Prostate gland (tissue), 2 donors: ENCODE measurements around the gene ZSCAN25.

Source experiments
- CTCF ChIP-seq, 4 experiments: fragments of 200-600 bp in 2 of 4; fragments of 450-650 bp in 2 of 4; sonication (generic) in 2 of 4; IDR thresholded peaks; 1 replicate in 3 of 4; 2 replicates in 1 of 4; pipeline ENCODE4 v1.5.1; 2016 to 2019; ENCODE audit warnings: antibody characterized with exemption in 4 of 4, mild to moderate bottlenecking in 2 of 4, moderate library complexity in 2 of 4
- POLR2A ChIP-seq: fragments of 450-650 bp; IDR thresholded peaks from one replicate; pipeline ENCODE4 v1.6.1; 2016; ENCODE audit warnings: antibody characterized with exemption, mild to moderate bottlenecking
- POLR2AphosphoS5 ChIP-seq: sonication (generic); formaldehyde crosslinking; IDR thresholded peaks from one replicate; pipeline ENCODE4 v1.6.1; 2017; ENCODE audit warnings: antibody characterized with exemption

DNA sequence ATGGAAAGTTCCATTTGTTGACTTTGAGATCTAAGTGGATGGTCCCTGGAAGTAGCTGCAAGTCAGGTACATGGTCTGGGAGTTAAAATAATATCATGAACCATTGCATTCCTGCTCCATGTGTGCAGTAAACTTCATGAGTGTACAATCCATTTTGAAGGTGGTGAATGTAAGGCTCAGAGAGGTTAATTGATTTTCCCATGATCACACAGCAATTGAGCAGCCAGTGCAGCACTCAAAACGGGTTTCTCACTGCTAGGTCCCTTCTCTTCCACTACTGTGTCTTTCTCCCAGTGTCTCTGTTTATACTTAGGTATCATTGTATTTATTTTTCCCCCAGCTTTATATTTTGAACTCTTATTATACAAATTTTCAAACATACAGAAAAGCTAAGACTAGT lies 9.9 kb downstream of the ZSCAN25 start:
- TF ChIP-seq CTCF (IDR thresholded peaks at IDR 0.05): no peak
- TF ChIP-seq POLR2A: no peak
- TF ChIP-seq POLR2AphosphoS5: no peak
